Mesendoderm (in vitro differentiated cells): Measurements from ENCODE around the gene SCGN.

ENCODE experiments used
- DNase-seq: peaks from one replicate; pipeline ENCODE4 v3.0.0; 2013
- H2AK5ac ChIP-seq: 2 replicates; pipeline ENCODE4 v1.6.1; 2013; ENCODE audit warnings: low read length, inconsistent platforms
- H2BK120ac ChIP-seq: 2 replicates; pipeline ENCODE4 v1.6.1; 2013; ENCODE audit warnings: low read depth, mild to moderate bottlenecking, low read length, moderate library complexity, mixed read lengths
- H2BK15ac ChIP-seq: replicated peaks from 2 replicates; pipeline ENCODE4 v1.6.1; 2013; ENCODE audit warnings: low read depth, mild to moderate bottlenecking, moderate library complexity
- H2BK5ac ChIP-seq: 2 replicates; pipeline ENCODE4 v1.6.1; 2013; ENCODE audit warnings: low read length, inconsistent platforms
- H3K18ac ChIP-seq: 2 replicates; pipeline ENCODE4 v1.6.1; 2013; ENCODE audit warnings: mild to moderate bottlenecking, low read length, mixed read lengths
- H3K23ac ChIP-seq: one replicate; pipeline ENCODE4 v1.6.1; 2013; ENCODE audit warnings: low read length
- H3K27ac ChIP-seq: 2 replicates; pipeline ENCODE4 v1.5.1; 2013; ENCODE audit warnings: low read depth, mild to moderate bottlenecking, inconsistent platforms, low read length, moderate library complexity
- H3K27me3 ChIP-seq: 2 replicates; pipeline ENCODE4 v1.6.1; 2013; ENCODE audit warnings: low read length, control low read depth, mild to moderate bottlenecking, inconsistent platforms; ENCODE audit not compliant: insufficient read depth, poor library complexity
- H3K36me3 ChIP-seq: 2 replicates; pipeline ENCODE4 v1.6.1; 2013; ENCODE audit warnings: low read length, inconsistent platforms; ENCODE audit not compliant: control insufficient read depth, insufficient read depth
- H3K4ac ChIP-seq: one replicate; pipeline ENCODE4 v1.6.1; 2013; ENCODE audit warnings: low read depth, mild to moderate bottlenecking, low read length, moderate library complexity
- H3K4me1 ChIP-seq: 2 replicates; pipeline ENCODE4 v1.6.1; 2013; ENCODE audit warnings: low read depth, low read length, inconsistent platforms; ENCODE audit not compliant: control insufficient read depth
- H3K4me2 ChIP-seq: 2 replicates; pipeline ENCODE4 v1.6.1; 2013; ENCODE audit warnings: low read length
- H3K4me3 ChIP-seq: 2 replicates; pipeline ENCODE4 v1.5.1; 2013; ENCODE audit warnings: mild to moderate bottlenecking, low read length
- H3K56ac ChIP-seq: one replicate; pipeline ENCODE4 v1.6.1; 2013; ENCODE audit warnings: low read length
- H3K79me1 ChIP-seq: 2 replicates; pipeline ENCODE4 v1.6.1; 2013; ENCODE audit warnings: low read length, inconsistent platforms
- H3K79me2 ChIP-seq: 2 replicates; pipeline ENCODE4 v1.6.1; 2013; ENCODE audit warnings: mild to moderate bottlenecking, low read length; ENCODE audit not compliant: control insufficient read depth, insufficient read depth
- H3K9ac ChIP-seq: 2 replicates; pipeline ENCODE4 v1.6.1; 2013; ENCODE audit warnings: low read length, inconsistent platforms
- H4K5ac ChIP-seq: one replicate; pipeline ENCODE4 v1.6.1; 2013; ENCODE audit warnings: low read length
- H4K8ac ChIP-seq: one replicate; pipeline ENCODE4 v1.6.1; 2013; ENCODE audit warnings: low read depth, mild to moderate bottlenecking, control low read depth, low read length, moderate library complexity
- WGBS: extraction: QIAGEN DNeasy Blood & Tissue Kit; methylation state at CpG from one replicate; pipeline ENCODE4 v1.1.7; 2013; ENCODE audit warnings: low lambda C conversion rate, missing lambda C conversion rate; ENCODE audit not compliant: insufficient coverage; ENCODE audit errors: extremely low coverage; 5-methylcytosine and 5-hydroxymethylcytosine counted together

The SCGN gene

DNA sequence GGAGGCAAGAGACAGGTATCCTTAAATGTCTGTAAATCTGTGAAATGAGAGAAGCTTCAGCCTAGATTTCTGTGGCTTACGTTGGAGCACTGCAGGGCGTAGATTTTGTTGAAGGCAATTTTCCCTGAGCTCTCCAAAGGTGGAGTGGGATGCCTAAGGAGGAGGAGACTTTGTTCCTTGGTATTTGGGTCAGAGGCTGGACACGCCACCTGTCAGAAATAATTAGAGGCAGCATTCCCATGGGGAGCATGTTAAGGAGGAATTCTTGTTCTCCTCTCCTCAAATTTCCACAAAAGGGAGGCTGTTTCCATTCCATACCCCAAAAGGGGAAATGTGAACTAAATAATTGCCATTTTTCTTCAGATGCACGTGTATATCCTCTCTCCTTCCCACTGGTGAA, 11.1 kb upstream of the SCGN start:
- Histone ChIP-seq H3K56ac (no peak overlapping the region), H3K4me2 (no peak overlapping the region), H3K9ac (no peak overlapping the region), H3K79me1 (no peaks in the 10 kb centered on the region), H3K79me2 (no peaks in the 10 kb centered on the region), H3K27me3 (no peaks in the 10 kb centered on the region), H3K4me1 (no peaks in the 10 kb centered on the region), H2BK120ac (no peak overlapping the region), H4K5ac (no peak overlapping the region), H3K4ac (no peak overlapping the region), H2BK5ac (no peak overlapping the region), H3K27ac (no peak overlapping the region), H2BK15ac (no peak overlapping the region), H4K8ac (no peak overlapping the region), H2AK5ac (no peak overlapping the region), H3K36me3 (no peaks in the 10 kb centered on the region), H3K23ac (no peak overlapping the region), H3K18ac (no peak overlapping the region), H3K4me3 (no peak overlapping the region)
- no CpG with 5 or more reads among the region's 4 CpGs for WGBS
- no peak for DNase-seq

DNA sequence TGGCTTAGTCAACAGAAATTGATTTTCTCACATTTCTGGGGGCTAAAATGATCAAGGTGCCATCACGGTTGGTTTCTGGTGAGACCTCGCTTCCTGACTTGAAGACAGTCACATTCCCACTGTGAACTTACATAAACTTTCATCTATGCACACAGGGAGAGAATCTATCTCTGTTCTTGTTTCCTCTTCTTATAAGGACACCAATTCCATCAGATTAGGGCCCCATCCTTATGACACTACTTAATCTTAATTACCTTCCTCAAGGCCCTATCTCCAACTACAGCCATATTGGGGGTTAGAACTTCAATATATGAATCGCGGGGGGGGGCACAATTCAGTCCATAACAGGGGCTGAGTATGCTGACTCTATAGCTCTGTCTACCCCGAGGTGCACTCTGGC, 10.6 kb upstream of the SCGN start:
- no peak overlapping the region for H2BK15ac ChIP-seq
- H3K56ac ChIP-seq, result no peak overlapping the region
- H3K18ac ChIP-seq, result no peak overlapping the region
- no peak overlapping the region for H2BK120ac ChIP-seq
- no peak overlapping the region for H4K5ac ChIP-seq
- H3K36me3 ChIP-seq, result no peaks in the 10 kb centered on the region
- H3K4me3 ChIP-seq, result no peak overlapping the region
- no peak overlapping the region for H3K27ac ChIP-seq
- no peak overlapping the region for H2BK5ac ChIP-seq
- H4K8ac ChIP-seq, result no peak overlapping the region
- no CpG with 5 or more reads among the region's 5 CpGs for WGBS
- H3K4ac ChIP-seq, result no peak overlapping the region
- no peak for DNase-seq
- no peak overlapping the region for H2AK5ac ChIP-seq
- no peak overlapping the region for H3K9ac ChIP-seq
- no peaks in the 10 kb centered on the region for H3K79me1 ChIP-seq
- no peaks in the 10 kb centered on the region for H3K4me1 ChIP-seq
- H3K79me2 ChIP-seq, result no peaks in the 10 kb centered on the region
- no peaks in the 10 kb centered on the region for H3K27me3 ChIP-seq
- H3K23ac ChIP-seq, result no peak overlapping the region
- no peak overlapping the region for H3K4me2 ChIP-seq

DNA sequence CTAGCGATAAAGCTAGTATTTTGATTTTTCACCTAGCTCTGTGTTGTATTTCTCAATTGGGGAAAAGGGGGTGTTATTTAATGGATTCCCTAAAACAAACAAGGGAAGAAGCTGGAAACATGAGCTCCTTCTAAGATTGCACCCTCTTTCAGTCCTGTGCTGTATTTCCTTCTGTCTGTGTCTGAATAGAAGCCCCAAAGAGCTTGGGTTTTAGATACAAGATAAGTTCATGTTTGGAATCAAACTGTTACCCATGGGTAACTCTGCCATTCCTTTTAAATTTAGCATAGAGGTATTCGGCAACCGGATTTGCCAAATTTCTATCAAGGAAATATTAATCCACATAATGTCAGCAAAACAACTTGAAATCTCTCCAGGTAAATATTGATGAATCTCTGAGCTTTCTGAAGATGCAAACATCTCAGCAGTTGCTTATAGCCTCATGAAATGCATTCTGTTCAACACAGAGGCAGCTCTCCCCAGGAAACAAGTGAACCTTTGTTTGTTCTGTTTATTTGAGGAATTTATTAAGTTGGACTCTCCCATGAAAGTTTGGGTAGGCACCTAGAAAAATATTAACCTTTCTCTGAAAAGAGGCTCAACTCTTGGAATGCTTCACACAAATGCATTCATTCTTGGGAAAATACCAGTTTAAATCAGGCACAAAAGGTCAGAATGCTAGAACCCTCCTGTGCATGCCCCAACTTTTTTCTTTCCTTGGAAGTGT, 9.9 kb upstream of the SCGN start:
- Histone ChIP-seq H4K5ac (no peak overlapping the region), H2BK5ac (no peak overlapping the region), H3K36me3 (no peaks in the 10 kb centered on the region), H3K79me2 (no peaks in the 10 kb centered on the region), H3K4me1 (no peaks in the 10 kb centered on the region), H2BK15ac (no peak overlapping the region), H3K4me3 (no peak overlapping the region), H3K18ac (no peak overlapping the region), H3K56ac (no peak overlapping the region), H3K27me3 (no peaks in the 10 kb centered on the region), H3K27ac (no peak overlapping the region), H2AK5ac (no peak overlapping the region), H3K23ac (no peak overlapping the region), H4K8ac (no peak overlapping the region), H2BK120ac (no peak overlapping the region), H3K9ac (no peak overlapping the region), H3K4ac (no peak overlapping the region), H3K79me1 (no peaks in the 10 kb centered on the region), H3K4me2 (no peak overlapping the region)
- DNase-seq, result no peak
- WGBS, result no CpG with 5 or more reads among the region's 3 CpGs

DNA sequence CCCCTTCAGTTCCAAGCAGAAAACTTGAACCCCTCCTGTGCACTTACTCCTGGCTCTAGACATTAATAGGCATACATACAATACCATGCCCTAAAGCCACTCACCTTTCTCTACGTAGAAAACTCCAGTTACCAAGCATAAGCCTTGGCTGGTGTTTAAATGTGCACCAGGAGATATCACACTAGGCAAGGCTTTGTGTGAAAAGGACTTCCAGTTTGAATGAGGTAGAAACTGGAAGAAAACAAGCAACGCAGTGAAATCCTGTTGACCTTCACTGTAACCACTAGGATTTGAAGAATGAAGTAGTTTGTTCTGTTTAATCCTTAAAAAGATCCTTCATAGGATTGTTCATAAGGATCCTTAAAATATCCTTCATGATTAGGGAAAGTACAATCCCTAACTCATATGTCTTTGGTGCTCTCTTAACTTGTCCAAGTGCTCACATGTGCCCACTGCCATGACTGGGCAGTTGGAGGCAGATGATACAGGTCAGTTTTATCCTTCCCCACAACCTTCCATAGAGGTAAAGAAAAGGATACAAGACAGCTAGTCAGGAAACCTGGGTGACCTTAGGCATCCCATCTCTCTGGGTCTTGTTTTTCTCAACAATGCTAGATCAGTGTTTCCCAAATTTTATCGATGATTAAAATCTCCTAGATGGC, 9.2 kb upstream of the SCGN start:
- H2AK5ac ChIP-seq, result no peak overlapping the region
- H3K18ac ChIP-seq, result no peak overlapping the region
- H3K4me1 ChIP-seq, result no peaks in the 10 kb centered on the region
- H3K23ac ChIP-seq, result no peak overlapping the region
- H4K5ac ChIP-seq, result no peak overlapping the region
- DNase-seq, result no peak
- no peaks in the 10 kb centered on the region for H3K27me3 ChIP-seq
- H2BK120ac ChIP-seq, result no peak overlapping the region
- H3K4me3 ChIP-seq, result no peak overlapping the region
- no peak overlapping the region for H2BK15ac ChIP-seq
- H4K8ac ChIP-seq, result no peak overlapping the region
- no CpG with 5 or more reads among the region's 3 CpGs for WGBS
- no peak overlapping the region for H2BK5ac ChIP-seq
- H3K9ac ChIP-seq, result no peak overlapping the region
- H3K4ac ChIP-seq, result no peak overlapping the region
- H3K79me2 ChIP-seq, result no peaks in the 10 kb centered on the region
- H3K27ac ChIP-seq, result no peak overlapping the region
- H3K79me1 ChIP-seq, result no peaks in the 10 kb centered on the region
- H3K36me3 ChIP-seq, result no peaks in the 10 kb centered on the region
- no peak overlapping the region for H3K4me2 ChIP-seq
- H3K56ac ChIP-seq, result no peak overlapping the region

DNA sequence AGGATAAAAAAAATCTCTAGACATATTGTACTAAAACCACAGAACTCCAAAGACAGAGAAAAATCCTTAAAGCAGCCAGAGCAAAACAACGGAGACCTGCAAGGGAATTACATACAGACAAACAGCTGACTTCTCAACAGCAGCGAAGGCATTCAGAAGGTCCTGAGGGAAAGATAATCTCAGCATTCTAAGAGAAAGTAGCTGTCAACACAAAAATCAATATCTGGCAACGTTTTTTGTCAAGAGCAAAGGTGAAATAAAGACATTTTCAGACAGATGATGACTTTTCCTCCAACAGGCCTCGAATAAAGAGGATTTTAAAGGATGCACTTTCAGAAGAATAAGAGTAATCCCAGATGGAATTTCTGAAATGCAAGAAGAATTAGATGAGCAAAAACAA, 6.1 kb upstream of the SCGN start:
- Histone ChIP-seq H3K36me3 (no peaks in the 10 kb centered on the region), H3K56ac (no peak overlapping the region), H3K27me3 (no peaks in the 10 kb centered on the region), H2BK120ac (no peak overlapping the region), H3K18ac (no peak overlapping the region), H2BK5ac (no peak overlapping the region), H3K27ac (no peak overlapping the region), H3K23ac (no peak overlapping the region), H3K4me3 (no peak overlapping the region), H4K8ac (no peak overlapping the region), H4K5ac (no peak overlapping the region), H2BK15ac (no peak overlapping the region), H3K4me1 (no peaks in the 10 kb centered on the region), H3K79me2 (no peaks in the 10 kb centered on the region), H3K4ac (no peak overlapping the region), H2AK5ac (no peak overlapping the region), H3K9ac (no peak overlapping the region), H3K4me2 (no peak overlapping the region), H3K79me1 (no peaks in the 10 kb centered on the region)
- WGBS, result no CpG with 5 or more reads among the region's 4 CpGs
- DNase-seq, result no peak

DNA sequence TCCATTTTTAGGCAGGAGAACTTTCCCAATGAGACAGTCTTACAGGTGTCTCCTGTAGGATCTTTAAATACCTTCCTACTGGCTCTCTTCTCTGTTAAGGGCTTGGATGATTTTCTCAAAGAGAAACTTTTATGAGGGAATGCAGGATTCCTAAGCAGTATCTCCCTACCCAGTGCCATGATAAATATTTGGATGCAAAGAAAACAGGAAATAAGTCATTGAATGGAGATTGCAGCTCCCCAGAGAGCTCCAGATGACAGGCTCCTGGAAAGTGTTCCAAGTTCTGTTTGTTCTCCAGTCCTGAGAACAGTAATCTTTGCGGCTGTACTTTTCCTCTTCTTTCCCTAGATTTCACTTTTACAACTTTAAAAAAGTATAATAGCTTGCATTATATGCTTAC, 2.4 kb upstream of the SCGN start:
- no peak overlapping the region for H3K56ac ChIP-seq
- no peaks in the 10 kb centered on the region for H3K4me1 ChIP-seq
- H3K9ac ChIP-seq, result no peak overlapping the region
- no peaks in the 10 kb centered on the region for H3K79me2 ChIP-seq
- no peak overlapping the region for H3K4me2 ChIP-seq
- no peak overlapping the region for H3K18ac ChIP-seq
- no CpG with 5 or more reads among the region's 1 CpG for WGBS
- no peak overlapping the region for H2BK120ac ChIP-seq
- H3K4me3 ChIP-seq, result no peak overlapping the region
- H3K27me3 ChIP-seq, result no peaks in the 10 kb centered on the region
- no peak overlapping the region for H3K23ac ChIP-seq
- no peak overlapping the region for H2BK5ac ChIP-seq
- H2AK5ac ChIP-seq, result no peak overlapping the region
- DNase-seq, result no peak
- no peak overlapping the region for H3K4ac ChIP-seq
- no peak overlapping the region for H4K5ac ChIP-seq
- H2BK15ac ChIP-seq, result no peak overlapping the region
- no peaks in the 10 kb centered on the region for H3K79me1 ChIP-seq
- no peak overlapping the region for H3K27ac ChIP-seq
- no peak overlapping the region for H4K8ac ChIP-seq
- H3K36me3 ChIP-seq, result no peaks in the 10 kb centered on the region
